ENCODE data around the gene NUP54. TPM values are rescaled to one million over a fixed set of nuclear protein-coding genes. Genes with fewer than 3 reads are reported as not detected.

The NUP54 gene
- total and polyA plus RNA-seq, 2 of the 8 experiments (the other 6 are each of a cell fraction or from before 2014, with no cell fraction given), result 51.4 to 103 TPM

- POLR2A ChIA-PET (ENCODE audit: partially characterized antibody), result interaction anchor here (1.0 to 1.5 kb wide), 2 partner anchors 8 to 56 kb away, joined by 3 to 6 read pairs; partner anchors contain the start of gene NUP54
- no peak overlapping the region for H3K23ac ChIP-seq (ENCODE audit: insufficient read length)
- no peak overlapping the region for H2BK12ac ChIP-seq (ENCODE audit: low read depth, low read length)
- no peak overlapping the region for H3K56ac ChIP-seq (replicated peaks; ENCODE audit: insufficient read length, low read depth, low read length)
- no peak overlapping the region for H4K91ac ChIP-seq (replicated peaks; ENCODE audit: insufficient read length, low read length)
- H3K4me3 ChIP-seq (ENCODE audit: extremely low read depth in 1 of 4, insufficient read depth in 2 of 4, low read depth in 3 of 4, low read length in 4 of 4), result no peak overlapping the region
- FAIRE-seq (no peak), DNase-seq (ENCODE audit: low read depth in 1 of 2, low spot score in 2 of 2) (no peak)
- H4K5ac ChIP-seq (ENCODE audit: insufficient read length, low read depth, low read length), result no peak overlapping the region
- CTCF ChIA-PET (ENCODE audit: partially characterized antibody), result interaction anchor here (0.6 to 2.5 kb wide), 4 partner anchors 24 to 540 kb away, joined by 3 to 12 read pairs (median 4); no protein-coding TSS in a partner anchor
- TF ChIP-seq GTF2F1 (IDR thresholded peaks at IDR 0.05; ENCODE audit: borderline replicate concordance, low read depth, low read length), result no peak
- no peak for TF ChIP-seq SIRT6 (IDR thresholded peaks at IDR 0.05; ENCODE audit: low read length)
- no peak for TF ChIP-seq SIX5 (IDR thresholded peaks at IDR 0.05; ENCODE audit: low read depth, low read length)
- no peak for TF ChIP-seq CTCF (IDR thresholded peaks at IDR 0.05; ENCODE audit: control extremely low read depth in 1 of 3, insufficient read depth in 1 of 3, low read depth in 1 of 3, low read length in 3 of 3)
- H2BK5ac ChIP-seq (ENCODE audit: low read depth, low read length), result no peak overlapping the region
- H2AK5ac ChIP-seq (ENCODE audit: low read depth, low read length), result no peak overlapping the region
- H2BK120ac ChIP-seq (replicated peaks; ENCODE audit: low read depth, low read length), result no peak overlapping the region
- H2AFZ ChIP-seq (ENCODE audit: low read length), result no peak overlapping the region
- H3K9ac ChIP-seq (replicated peaks in 1 of 4; ENCODE audit: extremely low read depth in 1 of 4, low read depth in 3 of 4, low read length in 3 of 4), result no peak overlapping the region
- no peak overlapping the region for H2BK20ac ChIP-seq (ENCODE audit: low read length)
- no peak overlapping the region for H3K4ac ChIP-seq (replicated peaks; ENCODE audit: insufficient read length, low read depth, low read length)
- H3K27me3 ChIP-seq (replicated peaks in 1 of 4; ENCODE audit: control insufficient read depth in 3 of 4, extremely low read depth in 1 of 4, insufficient read depth in 3 of 4, low read length in 3 of 4), result no peaks in the 10 kb centered on the region
- no peaks in the 10 kb centered on the region for H3K79me2 ChIP-seq (ENCODE audit: control insufficient read depth in 1 of 2, insufficient read depth in 2 of 2, low read length in 2 of 2)
- WGBS, 2 experiments (ENCODE audit: extremely low coverage in 1 of 2, insufficient coverage in 1 of 2, insufficient read length in 1 of 2, insufficient replicate concordance in 2 of 2, low coverage in 1 of 2, low lambda C conversion rate in 2 of 2, missing lambda C conversion rate in 1 of 2), result 87% methylated on average over 3 of the region's 3 CpGs; no CpG with 5 or more reads in 1 of the 2 experiments
- no peaks in the 10 kb centered on the region for H3K79me1 ChIP-seq (ENCODE audit: low read depth, low read length)
- no peak overlapping the region for H2BK15ac ChIP-seq (ENCODE audit: low read length)
- H3K23me2 ChIP-seq (ENCODE audit: low read depth, low read length), result no peaks in the 10 kb centered on the region
- H4K8ac ChIP-seq (ENCODE audit: extremely low read depth, insufficient read depth, low read length), result no peak overlapping the region
- no peaks in the 10 kb centered on the region for H3K9me3 ChIP-seq (ENCODE audit: insufficient read depth in 2 of 2, low read depth in 1 of 2, low read length in 1 of 2)
- H3K36me3 ChIP-seq (ENCODE audit: control insufficient read depth in 2 of 4, insufficient read depth in 4 of 4, low read length in 3 of 4), result peaks cover 0 to 2% (median under 1%) of the 10 kb centered on the region in 4 experiments; a peak in 3 of 8 replicates
- H3K27ac ChIP-seq (ENCODE audit: low read depth, low read length), result no peak overlapping the region; the same call in 1 of the 2 replicates
- H3K4me1 ChIP-seq (replicated peaks in 1 of 4; ENCODE audit: control insufficient read depth in 3 of 4, insufficient read depth in 4 of 4, low read length in 3 of 4), result no peaks in the 10 kb centered on the region
- H4K20me1 ChIP-seq (replicated peaks in 1 of 2; ENCODE audit: control insufficient read depth in 1 of 2, insufficient read depth in 2 of 2, low read length in 2 of 2), result no peaks in the 10 kb centered on the region
- H3K18ac ChIP-seq (ENCODE audit: extremely low read depth, low read length), result no peak overlapping the region
- no peak overlapping the region for H3K14ac ChIP-seq (ENCODE audit: insufficient read length)
- no peak overlapping the region for H3K4me2 ChIP-seq (ENCODE audit: insufficient read depth in 1 of 2, low read depth in 2 of 2, low read length in 2 of 2)
Observed at GRCh38 chr4:76155979-76156378, 7.8 kb upstream of the NUP54 start.

Measured in H1 (cell line).